ENCODE measurements around the gene RAX2. TPM values are rescaled to one million over a fixed set of nuclear protein-coding genes. Genes with fewer than 3 reads are reported as not detected.

RAX2 gene
- total and polyA plus RNA-seq, 10 of the 15 experiments (the other 5 are each of a cell fraction or from before 2014, with no cell fraction given), result not detected

- TF ChIP-seq BHLHE40 (IDR thresholded peaks at IDR 0.05; ENCODE audit: borderline replicate concordance in 1 of 2, low read depth in 2 of 2, low read length in 1 of 2), result peak in 1 of 2 experiments; percentile 30; a peak in 1 of 4 replicates
- no peak for TF ChIP-seq SKIL (IDR thresholded peaks at IDR 0.05; ENCODE audit: low read depth, poor library complexity, severe bottlenecking)
- TF ChIP-seq KAT2A (conservative IDR thresholded peaks at IDR 0.05; ENCODE audit: control insufficient read depth, low read depth, low read length), result no peak
- no peak for TF ChIP-seq MXI1 (IDR thresholded peaks at IDR 0.05; ENCODE audit: low read depth, low read length)
- TF ChIP-seq NFIC (IDR thresholded peaks at IDR 0.05; ENCODE audit: low read depth, low read length), result no peak
- TF ChIP-seq PAX5 (IDR thresholded peaks at IDR 0.05; ENCODE audit: borderline replicate concordance, low read depth, low read length), result no peak
- peak in 1 of 2 experiments; percentile 19; a peak in 1 of 4 replicates for TF ChIP-seq IKZF2 (IDR thresholded peaks at IDR 0.05)
- no peak for TF ChIP-seq SUPT20H (IDR thresholded peaks at IDR 0.05; ENCODE audit: borderline replicate concordance, control insufficient read depth, low read depth, low read length)
- TF ChIP-seq ZNF217 (IDR thresholded peaks at IDR 0.05), result 0 out of 2 replicates have a peak, but pooled peaks have one; percentile 35
- TF ChIP-seq CHD4 (IDR thresholded peaks at IDR 0.05), result no peak
- TF ChIP-seq USF1 (IDR thresholded peaks at IDR 0.05; ENCODE audit: borderline replicate concordance, extremely low read length, insufficient read depth, low read depth, low read length), result no peak
- no peak for TF ChIP-seq ZBTB33 (IDR thresholded peaks at IDR 0.05)
- peak; percentile 92 for TF ChIP-seq SMARCA5 (IDR thresholded peaks at IDR 0.05)
- no peak for TF ChIP-seq SREBF2 (IDR thresholded peaks at IDR 0.05; ENCODE audit: low read length)
- TF ChIP-seq MTA3 (IDR thresholded peaks at IDR 0.05; ENCODE audit: borderline replicate concordance, low read length), result no peak
- TF ChIP-seq CEBPZ (IDR thresholded peaks at IDR 0.05; ENCODE audit: low read depth, low read length), result no peak
- TF ChIP-seq CBX5 (IDR thresholded peaks at IDR 0.05; ENCODE audit: low read depth), result 0 out of 2 replicates have a peak, but pooled peaks have one; percentile 66
- TF ChIP-seq JUNB (IDR thresholded peaks at IDR 0.05), result no peak
- TF ChIP-seq PKNOX1 (IDR thresholded peaks at IDR 0.05), result peak; percentile 34; the same call in 1 of the 2 replicates
- TF ChIP-seq MTA2 (IDR thresholded peaks at IDR 0.05; ENCODE audit: low read depth), result no peak
Measured at GRCh38 chr19:3721131-3721886, 50.7 kb downstream of the RAX2 start (continued).
